Mesendoderm (in vitro differentiated cells): Measurements from ENCODE around the gene CTNNA2.

Experiments used
- DNase-seq: peaks from one replicate; pipeline ENCODE4 v3.0.0; 2013
- H2AK5ac ChIP-seq: 2 replicates; pipeline ENCODE4 v1.6.1; 2013; ENCODE audit warnings: low read length, inconsistent platforms
- H2BK120ac ChIP-seq: 2 replicates; pipeline ENCODE4 v1.6.1; 2013; ENCODE audit warnings: low read depth, mild to moderate bottlenecking, low read length, moderate library complexity, mixed read lengths
- H2BK15ac ChIP-seq: replicated peaks from 2 replicates; pipeline ENCODE4 v1.6.1; 2013; ENCODE audit warnings: low read depth, mild to moderate bottlenecking, moderate library complexity
- H2BK5ac ChIP-seq: 2 replicates; pipeline ENCODE4 v1.6.1; 2013; ENCODE audit warnings: low read length, inconsistent platforms
- H3K18ac ChIP-seq: 2 replicates; pipeline ENCODE4 v1.6.1; 2013; ENCODE audit warnings: mild to moderate bottlenecking, low read length, mixed read lengths
- H3K23ac ChIP-seq: one replicate; pipeline ENCODE4 v1.6.1; 2013; ENCODE audit warnings: low read length
- H3K27ac ChIP-seq: 2 replicates; pipeline ENCODE4 v1.5.1; 2013; ENCODE audit warnings: low read depth, mild to moderate bottlenecking, inconsistent platforms, low read length, moderate library complexity
- H3K27me3 ChIP-seq: 2 replicates; pipeline ENCODE4 v1.6.1; 2013; ENCODE audit warnings: low read length, control low read depth, mild to moderate bottlenecking, inconsistent platforms; ENCODE audit not compliant: insufficient read depth, poor library complexity
- H3K36me3 ChIP-seq: 2 replicates; pipeline ENCODE4 v1.6.1; 2013; ENCODE audit warnings: low read length, inconsistent platforms; ENCODE audit not compliant: control insufficient read depth, insufficient read depth
- H3K4ac ChIP-seq: one replicate; pipeline ENCODE4 v1.6.1; 2013; ENCODE audit warnings: low read depth, mild to moderate bottlenecking, low read length, moderate library complexity
- H3K4me1 ChIP-seq: 2 replicates; pipeline ENCODE4 v1.6.1; 2013; ENCODE audit warnings: low read depth, low read length, inconsistent platforms; ENCODE audit not compliant: control insufficient read depth
- H3K4me2 ChIP-seq: 2 replicates; pipeline ENCODE4 v1.6.1; 2013; ENCODE audit warnings: low read length
- H3K4me3 ChIP-seq: 2 replicates; pipeline ENCODE4 v1.5.1; 2013; ENCODE audit warnings: mild to moderate bottlenecking, low read length
- H3K56ac ChIP-seq: one replicate; pipeline ENCODE4 v1.6.1; 2013; ENCODE audit warnings: low read length
- H3K79me1 ChIP-seq: 2 replicates; pipeline ENCODE4 v1.6.1; 2013; ENCODE audit warnings: low read length, inconsistent platforms
- H3K79me2 ChIP-seq: 2 replicates; pipeline ENCODE4 v1.6.1; 2013; ENCODE audit warnings: mild to moderate bottlenecking, low read length; ENCODE audit not compliant: control insufficient read depth, insufficient read depth
- H3K9ac ChIP-seq: 2 replicates; pipeline ENCODE4 v1.6.1; 2013; ENCODE audit warnings: low read length, inconsistent platforms
- H4K5ac ChIP-seq: one replicate; pipeline ENCODE4 v1.6.1; 2013; ENCODE audit warnings: low read length
- H4K8ac ChIP-seq: one replicate; pipeline ENCODE4 v1.6.1; 2013; ENCODE audit warnings: low read depth, mild to moderate bottlenecking, control low read depth, low read length, moderate library complexity
- WGBS: extraction: QIAGEN DNeasy Blood & Tissue Kit; methylation state at CpG from one replicate; pipeline ENCODE4 v1.1.7; 2013; ENCODE audit warnings: low lambda C conversion rate, missing lambda C conversion rate; ENCODE audit not compliant: insufficient coverage; ENCODE audit errors: extremely low coverage; 5-methylcytosine and 5-hydroxymethylcytosine counted together

The CTNNA2 gene

GRCh38 chr2:79776461-79776860 lies 263.6 kb downstream of the CTNNA2 start:
- Histone ChIP-seq H3K36me3 (no peaks in the 10 kb centered on the region), H3K4me2 (no peak overlapping the region), H3K56ac (no peak overlapping the region), H2BK120ac (no peak overlapping the region), H2BK15ac (no peak overlapping the region), H2BK5ac (no peak overlapping the region), H2AK5ac (no peak overlapping the region), H3K23ac (no peak overlapping the region), H3K4me1 (no peaks in the 10 kb centered on the region), H4K8ac (no peak overlapping the region), H3K27ac (no peak overlapping the region), H3K27me3 (no peaks in the 10 kb centered on the region), H3K79me2 (no peaks in the 10 kb centered on the region), H3K4ac (no peak overlapping the region), H4K5ac (no peak overlapping the region), H3K79me1 (no peaks in the 10 kb centered on the region), H3K9ac (no peak overlapping the region), H3K4me3 (no peak overlapping the region), H3K18ac (no peak overlapping the region)
- no peak for DNase-seq
- no CpG with 5 or more reads among the region's 2 CpGs for WGBS

DNA sequence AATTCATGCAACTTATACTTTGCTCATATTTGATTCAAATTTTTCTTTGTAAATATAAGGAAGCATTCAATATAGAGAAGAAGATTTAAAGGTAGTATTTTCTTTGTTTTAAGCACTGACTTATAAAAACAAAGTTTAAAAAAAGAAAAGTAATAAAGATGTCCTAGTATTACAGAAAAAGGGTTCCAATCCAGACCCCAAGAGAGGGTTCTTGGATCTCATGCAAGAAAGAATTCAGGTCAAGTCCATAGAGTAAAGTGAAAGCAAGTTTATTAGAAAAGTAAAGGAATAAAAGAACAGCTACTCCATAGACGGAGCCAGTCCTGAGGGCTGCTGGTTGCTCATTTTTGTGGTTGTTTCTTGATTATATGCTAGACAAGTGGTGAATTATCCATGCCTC lies 267.9 kb downstream of the CTNNA2 start:
- H3K27me3 ChIP-seq = no peaks in the 10 kb centered on the region
- no peaks in the 10 kb centered on the region for H3K36me3 ChIP-seq
- H3K9ac ChIP-seq = no peak overlapping the region
- H3K27ac ChIP-seq = no peak overlapping the region
- H2BK5ac ChIP-seq = no peak overlapping the region
- no peak overlapping the region for H4K5ac ChIP-seq
- no peak for DNase-seq
- H3K79me2 ChIP-seq = no peaks in the 10 kb centered on the region
- no CpG with 5 or more reads among the region's 1 CpG for WGBS
- no peak overlapping the region for H2AK5ac ChIP-seq
- no peaks in the 10 kb centered on the region for H3K79me1 ChIP-seq
- H2BK120ac ChIP-seq = no peak overlapping the region
- no peaks in the 10 kb centered on the region for H3K4me1 ChIP-seq
- no peak overlapping the region for H3K4me2 ChIP-seq
- no peak overlapping the region for H3K18ac ChIP-seq
- no peak overlapping the region for H4K8ac ChIP-seq
- no peak overlapping the region for H3K4ac ChIP-seq
- no peak overlapping the region for H2BK15ac ChIP-seq
- no peak overlapping the region for H3K23ac ChIP-seq
- H3K4me3 ChIP-seq = no peak overlapping the region
- H3K56ac ChIP-seq = no peak overlapping the region

GRCh38 chr2:79782576-79783452 lies 270.0 kb downstream of the CTNNA2 start:
- Histone ChIP-seq H3K27me3 (no peaks in the 10 kb centered on the region), H3K4me2 (no peak overlapping the region), H4K8ac (no peak overlapping the region), H3K4me1 (no peaks in the 10 kb centered on the region), H3K23ac (no peak overlapping the region), H3K36me3 (no peaks in the 10 kb centered on the region), H3K4me3 (no peak overlapping the region), H3K4ac (no peak overlapping the region), H4K5ac (no peak overlapping the region), H3K27ac (no peak overlapping the region), H3K79me1 (no peaks in the 10 kb centered on the region), H3K18ac (no peak overlapping the region), H3K9ac (no peak overlapping the region), H2BK5ac (no peak overlapping the region), H2AK5ac (no peak overlapping the region), H2BK15ac (no peak overlapping the region), H2BK120ac (no peak overlapping the region), H3K79me2 (no peaks in the 10 kb centered on the region), H3K56ac (no peak overlapping the region)
- peak; percentile 86 for DNase-seq
- WGBS = no CpG with 5 or more reads among the region's 4 CpGs

- no peak overlapping the region for H2AK5ac ChIP-seq
These were observed 276.3 kb downstream of the CTNNA2 start for GRCh38 chr2:79788952-79789651.

DNA sequence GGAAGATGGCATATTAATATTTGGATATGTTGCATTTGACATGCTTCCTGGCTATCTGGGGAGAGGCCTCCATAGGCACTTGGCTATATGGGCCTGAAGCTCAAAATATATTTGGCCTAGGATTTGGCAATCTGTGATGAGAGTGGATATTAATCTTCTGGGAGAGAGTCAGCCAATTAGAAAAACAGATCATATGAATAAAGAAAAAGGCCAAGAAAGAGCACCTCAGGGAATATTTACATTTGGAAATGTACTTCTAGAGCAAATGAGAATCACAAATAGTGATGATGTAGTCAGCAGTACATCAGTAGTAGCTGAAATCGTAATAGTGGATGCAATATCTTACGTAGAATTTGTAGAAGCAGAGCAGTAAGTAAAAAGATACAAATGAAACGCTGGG lies 277.0 kb downstream of the CTNNA2 start:
- no peak overlapping the region for H2AK5ac ChIP-seq
- H3K79me2 ChIP-seq = no peaks in the 10 kb centered on the region
- H3K4ac ChIP-seq = no peak overlapping the region
- no peak for DNase-seq
- no peak overlapping the region for H3K9ac ChIP-seq
- no peak overlapping the region for H2BK15ac ChIP-seq
- no peak overlapping the region for H4K5ac ChIP-seq
- no peaks in the 10 kb centered on the region for H3K4me1 ChIP-seq
- H2BK5ac ChIP-seq = no peak overlapping the region
- H3K56ac ChIP-seq = no peak overlapping the region
- no peak overlapping the region for H4K8ac ChIP-seq
- no peak overlapping the region for H2BK120ac ChIP-seq
- H3K4me2 ChIP-seq = no peak overlapping the region
- no peak overlapping the region for H3K18ac ChIP-seq
- H3K27me3 ChIP-seq = no peaks in the 10 kb centered on the region
- no CpG with 5 or more reads among the region's 3 CpGs for WGBS
- no peaks in the 10 kb centered on the region for H3K79me1 ChIP-seq
- no peak overlapping the region for H3K27ac ChIP-seq
- no peaks in the 10 kb centered on the region for H3K36me3 ChIP-seq
- H3K23ac ChIP-seq = no peak overlapping the region
- H3K4me3 ChIP-seq = no peak overlapping the region

More at GRCh38 chr2:79788952-79789651, 276.3 kb downstream of the CTNNA2 start:
- H3K9ac ChIP-seq = no peak overlapping the region
- no peak overlapping the region for H3K56ac ChIP-seq
- no peak overlapping the region for H2BK15ac ChIP-seq
- H3K27ac ChIP-seq = peak overlapping the region; percentile 10
- H3K4me1 ChIP-seq = no peaks in the 10 kb centered on the region
- no peak overlapping the region for H4K8ac ChIP-seq
- no peak overlapping the region for H3K4me2 ChIP-seq
- H2BK120ac ChIP-seq = no peak overlapping the region
- no peak for DNase-seq
- no peaks in the 10 kb centered on the region for H3K27me3 ChIP-seq
- H4K5ac ChIP-seq = no peak overlapping the region
- H3K36me3 ChIP-seq = no peaks in the 10 kb centered on the region
- no CpG with 5 or more reads among the region's 7 CpGs for WGBS
- no peaks in the 10 kb centered on the region for H3K79me1 ChIP-seq
- H3K18ac ChIP-seq = no peak overlapping the region
- H3K4me3 ChIP-seq = no peak overlapping the region
- no peak overlapping the region for H2BK5ac ChIP-seq
- no peak overlapping the region for H3K4ac ChIP-seq
- no peaks in the 10 kb centered on the region for H3K79me2 ChIP-seq
- no peak overlapping the region for H3K23ac ChIP-seq
